PC-3 (cell line): Measurements from ENCODE around the gene FAM118B. TPM values are rescaled to one million over a fixed set of nuclear protein-coding genes. Genes with fewer than 3 reads are reported as not detected.

Source experiments
- ATAC-seq: fragments of 200-7000 bp; cut with Tn5 transposase; 2 replicates; pipeline ENCODE4 v1.9.1; 2020; ENCODE audit warnings: mild to moderate bottlenecking, moderate library complexity
- BruUV-seq: library from RNA; stranded (reverse); fragments of 400-500 nt; replicated peaks from 2 replicates; lab custom pipeline; 2021; lab: Mats Ljungman, UMichigan
- CTCF ChIA-PET: fragments of 300-600 bp; sonication (Branson Sonifier 250); formaldehyde crosslinking; loops from one replicate; lab custom pipeline; 2022; ENCODE audit warnings: antibody characterized with exemption; lab: Charles Lee
- POLR2A ChIA-PET: fragments of 300-600 bp; sonication (Branson Sonifier 250); formaldehyde crosslinking; loops from one replicate; lab custom pipeline; 2022; ENCODE audit warnings: antibody characterized with exemption; ENCODE audit not compliant: unreplicated experiment; lab: Charles Lee
- DNase-seq: peaks from one replicate; pipeline ENCODE4 v3.0.0-alpha.2; 2015
- H2AFZ ChIP-seq: fragments of 300-600 bp; sonication (generic); 2 replicates; pipeline ENCODE4 v1.6.0; 2016; ENCODE audit warnings: antibody characterized with exemption, low read length
- H3F3A ChIP-seq: fragments of 300-600 bp; sonication (generic); one replicate; pipeline ENCODE4 v1.6.0; 2017; ENCODE audit warnings: antibody characterized with exemption, low read length, control low read depth, mild to moderate bottlenecking; ENCODE audit not compliant: unreplicated experiment
- H3K27ac ChIP-seq: fragments of 300-600 bp; sonication (generic); 2 replicates; pipeline ENCODE4 v1.5.1; 2016; ENCODE audit warnings: mild to moderate bottlenecking, low read length
- H3K27me3 ChIP-seq: fragments of 300-600 bp; sonication (generic); 2 replicates; pipeline ENCODE4 v1.6.1; 2016; ENCODE audit warnings: low read length, mixed read lengths
- H3K36me3 ChIP-seq: fragments of 300-600 bp; sonication (generic); 2 replicates; pipeline ENCODE4 v1.6.1; 2016; ENCODE audit warnings: low read depth, mixed run types, low read length, mixed read lengths
- H3K4me1 ChIP-seq: fragments of 300-600 bp; sonication (generic); 2 replicates; pipeline ENCODE4 v1.5.1; 2016; ENCODE audit warnings: low read length; ENCODE audit not compliant: insufficient read depth
- H3K4me2 ChIP-seq: fragments of 300-600 bp; sonication (generic); 2 replicates; pipeline ENCODE4 v1.6.0; 2016; ENCODE audit warnings: low read length
- H3K4me3 ChIP-seq: fragments of 300-600 bp; sonication (generic); 2 replicates; pipeline ENCODE4 v1.5.1; 2016; ENCODE audit warnings: mild to moderate bottlenecking, low read length, mixed read lengths
- H3K79me2 ChIP-seq: fragments of 300-600 bp; sonication (generic); 2 replicates; pipeline ENCODE4 v1.6.1; 2017; ENCODE audit warnings: low read length, mixed read lengths
- H3K9ac ChIP-seq: fragments of 300-600 bp; sonication (generic); 2 replicates; pipeline ENCODE4 v1.6.0; 2016; ENCODE audit warnings: mild to moderate bottlenecking, low read length
- H3K9me2 ChIP-seq: fragments of 300-600 bp; sonication (generic); replicated peaks from 2 replicates; pipeline ENCODE4 v1.6.1; 2016; ENCODE audit warnings: mixed run types, low read length, mixed read lengths
- H3K9me3 ChIP-seq: fragments of 300-600 bp; sonication (generic); 2 replicates; pipeline ENCODE4 v1.6.1; 2016; ENCODE audit warnings: low read length, mixed read lengths
- H4K20me1 ChIP-seq: fragments of 300-600 bp; sonication (generic); 2 replicates; pipeline ENCODE4 v1.6.1; 2016; ENCODE audit warnings: low read length, mixed read lengths
- CTCF ChIP-seq: fragments of 300-600 bp; sonication (generic); conservative IDR thresholded peaks from 2 replicates; pipeline ENCODE4 v1.5.1; 2017; ENCODE audit warnings: antibody characterized with exemption, low read depth, mild to moderate bottlenecking, low read length
- EZH2 ChIP-seq: fragments of 300-600 bp; sonication (generic); IDR thresholded peaks from one replicate; pipeline ENCODE4 v1.6.1; 2017; ENCODE audit warnings: antibody characterized with exemption, mild to moderate bottlenecking, low read length; ENCODE audit not compliant: unreplicated experiment
- EZH2phosphoT487 ChIP-seq: fragments of 300-600 bp; sonication (generic); IDR thresholded peaks from 2 replicates; pipeline ENCODE4 v1.6.1; 2018; ENCODE audit warnings: mild to moderate bottlenecking, antibody characterized with exemption, low read length, borderline replicate concordance
- intact Hi-C: fragments of 100-400 bp; cut with micrococcal nuclease; formaldehyde crosslinking; loops from 2 replicates; pipeline ENCODE4 v1.9.0; 2023
- total RNA-seq: library from RNA; depleted of rRNA; stranded (reverse); fragments of >200 nt; gene quantifications from 2 replicates; pipeline ENCODE4 v1.2.3, GENCODE V29; 2014

FAM118B gene
- total RNA-seq, 1 experiment from 2014 or later = 24.3 TPM

- H3K27ac ChIP-seq = no peak overlapping the region
These were observed 23.1 kb upstream of the FAM118B start for GRCh38 chr11:126188332-126189108.

GRCh38 chr11:126189109-126189929, 22.3 kb upstream of the FAM118B start:
- Histone ChIP-seq H3K27ac (no peak overlapping the region), H3K4me3 (no peak overlapping the region), H4K20me1 (peaks cover 4% of the 10 kb centered on the region; the same call in 1 of the 2 replicates), H3K9ac (no peak overlapping the region), H3K4me1 (no peaks in the 10 kb centered on the region), H3K9me3 (no peaks in the 10 kb centered on the region), H3K27me3 (no peaks in the 10 kb centered on the region), H2AFZ (no peak overlapping the region), H3K4me2 (no peak overlapping the region), H3K9me2 (no peaks in the 10 kb centered on the region), H3F3A (no peaks in the 10 kb centered on the region), H3K79me2 (no peaks in the 10 kb centered on the region), H3K36me3 (peaks cover 34% of the 10 kb centered on the region)
- intact Hi-C loops = no loop called here
- ChIA-PET POLR2A (no interaction called here), CTCF (no interaction called here)
- no peak for DNase-seq
- no peak for TF ChIP-seq EZH2
- no peak for TF ChIP-seq EZH2phosphoT487
- TF ChIP-seq CTCF = no peak
- BruUV-seq = no TSS peak
- no peak for ATAC-seq

More at GRCh38 chr11:126188332-126189108, 23.1 kb upstream of the FAM118B start:
- Histone ChIP-seq H3K4me3 (no peak overlapping the region), H3K4me2 (no peak overlapping the region), H3K36me3 (peaks cover 29% of the 10 kb centered on the region), H3K9me2 (no peaks in the 10 kb centered on the region), H4K20me1 (no peaks in the 10 kb centered on the region; the same call in 1 of the 2 replicates), H3K27me3 (no peaks in the 10 kb centered on the region), H2AFZ (no peak overlapping the region), H3F3A (no peaks in the 10 kb centered on the region), H3K9ac (no peak overlapping the region), H3K79me2 (no peaks in the 10 kb centered on the region), H3K9me3 (no peaks in the 10 kb centered on the region), H3K4me1 (no peaks in the 10 kb centered on the region)
- TF ChIP-seq EZH2phosphoT487 (no peak), EZH2 (no peak), CTCF (no peak)
- ATAC-seq = no peak
- DNase-seq = no peak
- intact Hi-C loops = no loop called here
- no TSS peak for BruUV-seq
- ChIA-PET CTCF (no interaction called here), POLR2A (no interaction called here)
